ENCODE data around the gene TMEM134.

Gene TMEM134

DNA sequence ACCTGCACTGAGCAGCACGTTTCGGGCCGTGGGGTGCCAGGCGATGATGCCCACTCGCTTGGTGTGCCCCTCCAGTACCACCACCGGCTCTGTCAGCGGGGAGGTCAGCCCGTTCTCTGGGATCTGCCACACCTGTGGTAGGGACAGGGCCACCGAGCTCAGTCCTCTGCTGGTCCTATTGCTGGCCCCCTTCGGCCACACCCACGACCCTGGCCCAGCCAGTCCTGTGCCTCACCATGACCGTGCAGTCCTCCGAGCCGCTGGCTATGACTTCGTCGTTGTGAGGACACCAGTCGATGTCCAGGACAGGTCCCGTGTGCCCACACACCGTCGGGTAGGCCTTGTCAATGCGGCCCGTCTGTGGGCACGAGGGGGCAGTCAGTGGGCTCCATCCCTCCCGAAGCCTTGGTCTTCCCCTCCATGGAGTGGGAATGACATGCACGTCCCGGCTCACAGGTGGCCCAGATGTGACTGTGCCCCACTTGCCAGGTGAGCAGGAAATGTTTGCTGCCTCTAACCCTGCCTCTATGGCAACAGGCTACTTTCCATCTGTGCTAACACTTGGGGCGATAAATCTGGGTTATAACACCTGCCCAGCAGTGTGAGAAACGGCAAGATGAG, 27.2 kb downstream of the TMEM134 start:
- no peak for DNase-seq (ENCODE audit: low read depth)
- no peak for TF ChIP-seq CTCF (conservative IDR thresholded peaks at IDR 0.05; ENCODE audit: low read depth, low read length)
- H3K4me3 ChIP-seq (ENCODE audit: low read length) = no peak overlapping the region

DNA sequence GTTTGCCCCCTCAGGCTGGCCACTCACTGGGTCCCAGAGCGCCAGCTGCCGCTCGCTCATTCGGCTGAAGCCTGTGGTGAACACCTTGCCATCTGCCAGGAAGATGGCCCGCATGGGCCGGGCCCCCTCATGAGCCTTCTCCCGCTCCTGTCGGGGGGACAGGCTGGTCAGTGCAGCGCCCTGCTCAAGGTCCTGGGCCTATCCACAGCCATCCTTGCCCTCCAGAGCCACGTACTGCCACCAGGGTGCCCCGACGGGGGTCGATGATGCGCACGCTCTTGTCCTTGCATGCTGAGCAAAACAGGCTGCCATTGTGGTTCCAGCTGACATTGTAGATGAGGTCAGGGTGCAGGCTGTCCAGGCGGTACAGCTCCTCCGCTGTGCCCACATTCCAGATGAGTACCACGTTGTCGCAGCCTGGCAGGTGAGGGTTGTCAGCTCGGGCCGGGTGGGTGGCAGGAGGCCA, 27.9 kb downstream of the TMEM134 start:
- H3K4me3 ChIP-seq (ENCODE audit: low read length) = no peak overlapping the region
- TF ChIP-seq CTCF (conservative IDR thresholded peaks at IDR 0.05; ENCODE audit: low read depth, low read length) = no peak
- no peak for DNase-seq (ENCODE audit: low read depth)

GRCh38 chr11:67440229-67441097, 28.6 kb downstream of the TMEM134 start:
- H3K4me3 ChIP-seq (ENCODE audit: low read length) = no peak overlapping the region
- no peak for DNase-seq (ENCODE audit: low read depth)
- TF ChIP-seq CTCF (conservative IDR thresholded peaks at IDR 0.05; ENCODE audit: low read depth, low read length) = no peak

DNA sequence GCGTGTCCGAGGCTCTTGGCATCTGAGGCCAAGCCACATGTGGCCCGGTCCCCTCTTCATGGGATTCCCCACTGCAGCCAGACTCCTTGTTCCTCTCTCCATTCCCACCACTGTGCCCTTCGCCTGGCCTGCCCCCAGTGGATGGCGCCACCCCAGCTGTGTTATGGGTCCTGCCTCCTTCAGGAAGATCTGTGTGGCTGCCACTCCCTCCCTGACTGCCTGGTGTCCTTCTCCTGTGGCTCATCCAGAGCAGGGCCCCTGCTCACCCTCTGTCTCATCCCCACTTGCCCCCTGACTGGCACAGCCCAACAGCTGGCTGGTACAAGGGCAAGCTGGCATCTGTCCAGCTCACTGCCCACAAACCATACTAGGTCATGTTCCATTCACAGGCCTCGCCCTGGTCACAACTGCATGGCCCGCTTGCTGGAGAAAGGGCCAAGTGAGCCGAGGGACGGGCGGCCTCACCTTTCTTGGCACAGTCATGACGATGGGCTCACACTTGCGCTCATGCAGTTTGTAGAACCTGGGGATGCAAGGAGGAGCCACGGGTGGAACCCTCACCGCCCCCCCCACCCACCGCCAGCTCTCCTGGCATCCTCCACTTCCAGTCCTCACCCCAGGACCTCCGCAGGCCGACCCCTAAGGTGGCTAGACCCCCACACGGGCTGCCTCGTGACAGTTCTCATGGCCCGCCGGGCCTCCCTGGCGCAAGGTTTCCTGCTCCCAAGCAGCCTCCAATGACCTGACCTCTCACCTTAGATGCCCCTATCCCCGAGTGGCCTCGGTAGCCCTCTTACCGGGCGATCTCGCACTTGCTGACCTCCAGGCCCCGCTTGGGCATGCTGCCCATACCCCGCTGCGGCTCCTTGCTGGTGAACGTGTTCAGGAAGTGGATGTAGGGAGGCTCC, 29.5 kb downstream of the TMEM134 start:
- peak; percentile 31 for TF ChIP-seq CTCF (conservative IDR thresholded peaks at IDR 0.05; ENCODE audit: low read depth, low read length)
- H3K4me3 ChIP-seq (ENCODE audit: low read length) = no peak overlapping the region
- DNase-seq (ENCODE audit: low read depth) = no peak

- no peak for TF ChIP-seq CTCF (conservative IDR thresholded peaks at IDR 0.05; ENCODE audit: low read depth, low read length)
These were observed 30.7 kb downstream of the TMEM134 start for GRCh38 chr11:67438158-67438902.

GRCh38 chr11:67437809-67438157, 31.3 kb downstream of the TMEM134 start:
- no peak for TF ChIP-seq CTCF (conservative IDR thresholded peaks at IDR 0.05; ENCODE audit: low read depth, low read length)
- no peak overlapping the region for H3K4me3 ChIP-seq (ENCODE audit: low read length)
- no peak for DNase-seq (ENCODE audit: low read depth)

More at GRCh38 chr11:67438158-67438902, 30.7 kb downstream of the TMEM134 start:
- no peak overlapping the region for H3K4me3 ChIP-seq (ENCODE audit: low read length)
- no peak for DNase-seq (ENCODE audit: low read depth)
